Lower lobe of right lung (tissue), 2 donors: ENCODE results near the gene SNN. TPM values are rescaled to one million over a fixed set of nuclear protein-coding genes. Genes with fewer than 3 reads are reported as not detected.

Source experiments
- ATAC-seq, 2 donors: fragments of 200-7000 bp; cut with Tn5 transposase; one replicate each; pipeline ENCODE4 v1.9.1; 2020 to 2022; ENCODE audit warnings: mild to moderate bottlenecking in 2 of 2, moderate library complexity in 2 of 2
- DNase-seq: peaks from one replicate; pipeline ENCODE4 v3.0.0-alpha.2; 2020
- H3K27ac ChIP-seq: fragments of 200-600 bp; one replicate; pipeline ENCODE4 v1.8.0; 2022
- H3K27me3 ChIP-seq: fragments of 200-600 bp; one replicate; pipeline ENCODE4 v1.8.0; 2022; ENCODE audit warnings: low read depth
- H3K36me3 ChIP-seq: fragments of 200-600 bp; one replicate; pipeline ENCODE4 v1.8.0; 2022; ENCODE audit warnings: mild to moderate bottlenecking
- H3K4me1 ChIP-seq: fragments of 200-600 bp; one replicate; pipeline ENCODE4 v1.8.0; 2022
- H3K4me3 ChIP-seq: fragments of 200-600 bp; one replicate; pipeline ENCODE4 v1.8.0; 2022; ENCODE audit warnings: mild to moderate bottlenecking
- H3K9me3 ChIP-seq: fragments of 200-600 bp; one replicate; pipeline ENCODE4 v1.8.0; 2022
- intact Hi-C: fragments of 100-400 bp; cut with DNase I; formaldehyde crosslinking; loops from one replicate; pipeline ENCODE4 v1.11.0; 2022
- total RNA-seq: library from RNA; stranded (reverse); fragmentation: NEBNext Ultra II Directional; extraction: Animal tissue kit (Norgen Biotek cat#: 25700); gene quantifications from one replicate; pipeline ENCODE4 v1.2.1, GENCODE V29; 2021
- TF ChIP-seq, protein P1 (sequence below): fragments of 200-600 bp; IDR thresholded peaks from one replicate; pipeline ENCODE4 v1.8.0; 2022; ENCODE audit warnings: antibody characterized with exemption, mild to moderate bottlenecking
- donor health status: DM: no; HTN: yes; CAD: no; lungs with severe emphysema.

Gene SNN
- total RNA-seq, 1 donor from 2014 or later, result 25.5 TPM

DNA sequence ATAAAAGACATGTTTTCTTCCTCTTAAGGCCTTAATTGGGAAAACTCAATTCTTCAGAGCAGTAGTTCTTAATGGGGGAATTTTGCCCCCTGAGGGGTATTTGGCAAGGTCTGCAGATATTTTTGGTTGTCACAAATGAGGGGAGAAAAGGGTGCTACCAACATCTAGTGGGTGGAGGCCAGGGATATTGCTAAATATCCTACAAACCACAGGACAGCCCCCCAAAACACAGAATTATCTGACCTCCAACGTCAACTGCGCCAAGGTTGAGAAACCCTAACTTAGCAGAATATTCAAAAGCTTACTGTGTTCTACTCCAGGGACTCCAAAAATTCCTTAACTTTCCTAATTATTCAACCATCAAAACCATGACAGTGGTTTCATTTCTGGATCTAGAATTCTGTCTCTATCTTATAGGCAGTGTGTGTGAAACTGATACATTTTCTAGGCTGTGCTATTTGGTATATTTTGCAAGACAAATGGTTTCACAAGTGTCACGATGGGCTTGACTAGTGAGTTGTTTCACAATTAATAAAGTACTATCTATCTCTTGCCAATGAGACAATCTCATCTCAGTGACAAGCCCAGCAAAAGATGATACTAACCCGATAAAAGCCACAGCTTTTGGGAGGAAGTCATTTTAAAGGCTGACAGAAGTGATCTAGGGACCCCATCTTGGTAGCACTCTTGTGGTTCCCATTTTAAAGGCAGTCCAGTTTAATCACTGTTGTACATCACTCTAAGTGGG, 59.7 kb downstream of the SNN start:
- TF ChIP-seq, protein P1, sequence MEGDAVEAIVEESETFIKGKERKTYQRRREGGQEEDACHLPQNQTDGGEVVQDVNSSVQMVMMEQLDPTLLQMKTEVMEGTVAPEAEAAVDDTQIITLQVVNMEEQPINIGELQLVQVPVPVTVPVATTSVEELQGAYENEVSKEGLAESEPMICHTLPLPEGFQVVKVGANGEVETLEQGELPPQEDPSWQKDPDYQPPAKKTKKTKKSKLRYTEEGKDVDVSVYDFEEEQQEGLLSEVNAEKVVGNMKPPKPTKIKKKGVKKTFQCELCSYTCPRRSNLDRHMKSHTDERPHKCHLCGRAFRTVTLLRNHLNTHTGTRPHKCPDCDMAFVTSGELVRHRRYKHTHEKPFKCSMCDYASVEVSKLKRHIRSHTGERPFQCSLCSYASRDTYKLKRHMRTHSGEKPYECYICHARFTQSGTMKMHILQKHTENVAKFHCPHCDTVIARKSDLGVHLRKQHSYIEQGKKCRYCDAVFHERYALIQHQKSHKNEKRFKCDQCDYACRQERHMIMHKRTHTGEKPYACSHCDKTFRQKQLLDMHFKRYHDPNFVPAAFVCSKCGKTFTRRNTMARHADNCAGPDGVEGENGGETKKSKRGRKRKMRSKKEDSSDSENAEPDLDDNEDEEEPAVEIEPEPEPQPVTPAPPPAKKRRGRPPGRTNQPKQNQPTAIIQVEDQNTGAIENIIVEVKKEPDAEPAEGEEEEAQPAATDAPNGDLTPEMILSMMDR, result no peak
- peaks cover 91% of the 10 kb centered on the region for H3K36me3 ChIP-seq
- peak overlapping the region; percentile 37 for H3K27ac ChIP-seq
- DNase-seq (no peak), ATAC-seq (peak in 1 of 2 donors; percentile 54)
- intact Hi-C loops, result no loop called here
- no peaks in the 10 kb centered on the region for H3K9me3 ChIP-seq
- peaks cover 64% of the 10 kb centered on the region for H3K4me1 ChIP-seq
- H3K4me3 ChIP-seq, result no peak overlapping the region
- H3K27me3 ChIP-seq, result no peaks in the 10 kb centered on the region

Other genes with a start within 250 kb of the SNN start
- 281 TPM for gene LITAF, start 81.5 kb upstream of the SNN start, total RNA-seq
- gene TXNDC11, start 74.4 kb downstream of the SNN start, total RNA-seq, result 88.2 TPM
- 66.3 TPM for gene ZC3H7A, start 128.8 kb downstream of the SNN start, total RNA-seq
- 133 TPM for gene RSL1D1, start 183.1 kb downstream of the SNN start, total RNA-seq
- 107 TPM for gene GSPT1, start 247.5 kb downstream of the SNN start, total RNA-seq